Spleen (tissue), 7 donors: ENCODE results near the gene TPD52L2.

ENCODE experiments used
- POLR2A ChIP-seq, 3 donors: fragments of 450-650 bp; IDR thresholded peaks; one replicate each; pipeline ENCODE4 v1.5.1; 2017; ENCODE audit warnings: antibody characterized with exemption in 3 of 3, mild to moderate bottlenecking in 1 of 3
- POLR2AphosphoS5 ChIP-seq, 3 donors: sonication (generic); formaldehyde crosslinking; IDR thresholded peaks; one replicate each; pipeline ENCODE4 v1.5.1; 2017; ENCODE audit warnings: antibody characterized with exemption in 3 of 3
- TF ChIP-seq, protein P1 (sequence below), 11 experiments: fragments of 200-600 bp in 7 of 11; fragments of 450-650 bp in 4 of 11; sonication (generic) in 4 of 11; IDR thresholded peaks in 8 of 11; conservative IDR thresholded peaks in 3 of 11; 1 replicate in 7 of 11; 2 replicates in 4 of 11; pipeline versions ENCODE4 v1.4.0 to v1.8.0; 2016 to 2021; ENCODE audit warnings: antibody characterized with exemption in 11 of 11, inconsistent platforms in 4 of 11, mild to moderate bottlenecking in 1 of 11
- donor health status: DM: no; HTN: no; CAD: no; lungs with moderate emphysema.
- donor health status: DM: no; HTN: no; CAD: no.
- donor health status: DM: no; HTN: no; CAD: no.

DNA sequence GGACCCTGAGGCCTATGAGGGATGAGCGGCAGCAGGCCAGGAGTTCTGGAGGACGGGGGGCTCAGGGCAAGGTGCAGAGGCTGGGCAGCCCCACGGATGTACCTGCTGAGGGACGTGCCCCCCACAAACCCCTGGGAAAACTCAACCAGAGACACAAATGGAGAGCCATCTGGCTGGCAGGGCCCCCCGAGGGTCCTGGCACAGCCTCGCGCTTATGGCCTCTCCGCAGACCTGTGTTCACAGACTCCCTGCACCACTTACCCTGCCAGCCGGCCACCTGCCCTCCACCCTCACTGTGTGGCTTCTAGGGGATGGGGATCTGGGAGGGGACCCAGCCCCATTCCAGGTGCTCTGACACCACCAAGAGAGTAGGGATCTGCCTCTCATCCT, 30.6 kb upstream of the TPD52L2 start:
- TF ChIP-seq, protein P1, sequence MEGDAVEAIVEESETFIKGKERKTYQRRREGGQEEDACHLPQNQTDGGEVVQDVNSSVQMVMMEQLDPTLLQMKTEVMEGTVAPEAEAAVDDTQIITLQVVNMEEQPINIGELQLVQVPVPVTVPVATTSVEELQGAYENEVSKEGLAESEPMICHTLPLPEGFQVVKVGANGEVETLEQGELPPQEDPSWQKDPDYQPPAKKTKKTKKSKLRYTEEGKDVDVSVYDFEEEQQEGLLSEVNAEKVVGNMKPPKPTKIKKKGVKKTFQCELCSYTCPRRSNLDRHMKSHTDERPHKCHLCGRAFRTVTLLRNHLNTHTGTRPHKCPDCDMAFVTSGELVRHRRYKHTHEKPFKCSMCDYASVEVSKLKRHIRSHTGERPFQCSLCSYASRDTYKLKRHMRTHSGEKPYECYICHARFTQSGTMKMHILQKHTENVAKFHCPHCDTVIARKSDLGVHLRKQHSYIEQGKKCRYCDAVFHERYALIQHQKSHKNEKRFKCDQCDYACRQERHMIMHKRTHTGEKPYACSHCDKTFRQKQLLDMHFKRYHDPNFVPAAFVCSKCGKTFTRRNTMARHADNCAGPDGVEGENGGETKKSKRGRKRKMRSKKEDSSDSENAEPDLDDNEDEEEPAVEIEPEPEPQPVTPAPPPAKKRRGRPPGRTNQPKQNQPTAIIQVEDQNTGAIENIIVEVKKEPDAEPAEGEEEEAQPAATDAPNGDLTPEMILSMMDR (IDR thresholded peaks at IDR 0.05 in 8 of 11, conservative IDR thresholded peaks at IDR 0.05 in 3 of 11) = no peak
- TF ChIP-seq POLR2A (IDR thresholded peaks at IDR 0.05) = no peak
- TF ChIP-seq POLR2AphosphoS5 (IDR thresholded peaks at IDR 0.05) = no peak
